ENCODE measurements around the gene PKIB. TPM values are rescaled to one million over a fixed set of nuclear protein-coding genes. Genes with fewer than 3 reads are reported as not detected.

The PKIB gene
- total RNA-seq, 4 donors from 2014 or later, result 4.1 to 119 (median 41.9) TPM

DNA sequence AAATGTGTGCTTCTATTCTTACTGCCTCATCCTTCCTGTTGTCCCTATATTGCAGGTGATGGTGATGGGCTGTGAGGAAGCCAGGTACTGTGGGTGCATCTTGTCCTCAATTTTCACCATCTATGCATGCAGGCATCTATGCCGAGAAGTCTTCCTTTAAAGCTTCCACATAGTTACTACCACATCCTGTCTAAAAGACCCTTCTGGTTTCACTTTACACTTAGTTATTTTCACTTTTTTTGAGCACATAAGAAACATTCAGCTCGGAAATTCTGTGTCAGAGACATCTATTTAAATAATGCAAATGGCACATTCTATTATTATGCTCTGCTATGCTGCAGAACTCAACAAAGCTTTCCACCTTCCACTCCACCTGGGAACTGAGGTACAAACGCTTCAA, 141.1 kb downstream of the PKIB start:
- Histone ChIP-seq H3K4me3 (no peak overlapping the region), H3K27me3 (no peaks in the 10 kb centered on the region), H3K27ac (no peak overlapping the region)

DNA sequence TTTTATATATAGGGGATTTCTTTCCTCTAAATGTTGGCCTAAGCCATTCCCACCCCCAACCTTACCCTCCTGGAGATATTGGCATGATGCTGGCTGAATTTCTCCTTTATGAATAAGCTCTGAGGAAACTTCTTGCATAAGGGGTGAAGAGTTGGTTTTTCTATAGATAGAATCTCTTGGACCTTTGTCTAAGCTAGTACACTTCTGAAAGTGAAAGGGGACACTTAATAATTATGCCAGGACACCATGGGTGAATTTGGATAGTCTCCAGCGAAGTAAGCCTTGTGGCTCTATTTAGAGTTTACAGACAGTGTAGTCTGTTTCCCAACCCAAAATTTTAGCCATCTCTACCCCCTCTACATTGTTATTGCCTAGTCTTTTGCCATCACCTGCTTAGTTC, 142.3 kb downstream of the PKIB start:
- Histone ChIP-seq H3K27me3 (no peaks in the 10 kb centered on the region), H3K9me3 (no peaks in the 10 kb centered on the region), H3K4me3 (no peak overlapping the region), H3K4me1 (peaks cover 0 to 4% (median 1%) of the 10 kb centered on the region in 4 donors), H3K36me3 (no peaks in the 10 kb centered on the region), H3K27ac (peak overlapping the region in 1 of 4 donors; percentile 10)
- DNase-seq, result no peak
- TF ChIP-seq POLR2A (IDR thresholded peaks at IDR 0.05), result no peak
- TF ChIP-seq, protein P1, sequence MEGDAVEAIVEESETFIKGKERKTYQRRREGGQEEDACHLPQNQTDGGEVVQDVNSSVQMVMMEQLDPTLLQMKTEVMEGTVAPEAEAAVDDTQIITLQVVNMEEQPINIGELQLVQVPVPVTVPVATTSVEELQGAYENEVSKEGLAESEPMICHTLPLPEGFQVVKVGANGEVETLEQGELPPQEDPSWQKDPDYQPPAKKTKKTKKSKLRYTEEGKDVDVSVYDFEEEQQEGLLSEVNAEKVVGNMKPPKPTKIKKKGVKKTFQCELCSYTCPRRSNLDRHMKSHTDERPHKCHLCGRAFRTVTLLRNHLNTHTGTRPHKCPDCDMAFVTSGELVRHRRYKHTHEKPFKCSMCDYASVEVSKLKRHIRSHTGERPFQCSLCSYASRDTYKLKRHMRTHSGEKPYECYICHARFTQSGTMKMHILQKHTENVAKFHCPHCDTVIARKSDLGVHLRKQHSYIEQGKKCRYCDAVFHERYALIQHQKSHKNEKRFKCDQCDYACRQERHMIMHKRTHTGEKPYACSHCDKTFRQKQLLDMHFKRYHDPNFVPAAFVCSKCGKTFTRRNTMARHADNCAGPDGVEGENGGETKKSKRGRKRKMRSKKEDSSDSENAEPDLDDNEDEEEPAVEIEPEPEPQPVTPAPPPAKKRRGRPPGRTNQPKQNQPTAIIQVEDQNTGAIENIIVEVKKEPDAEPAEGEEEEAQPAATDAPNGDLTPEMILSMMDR (IDR thresholded peaks at IDR 0.05), result no peak

More for the DNA sequence above, 141.1 kb downstream of the PKIB start:
- no peaks in the 10 kb centered on the region for H3K9me3 ChIP-seq
- H3K4me1 ChIP-seq, result peaks cover 0 to 4% (median 1%) of the 10 kb centered on the region in 4 donors
- no peak for TF ChIP-seq POLR2A (IDR thresholded peaks at IDR 0.05)
- TF ChIP-seq, protein P1 (IDR thresholded peaks at IDR 0.05), result no peak
- no peak for DNase-seq
- no peaks in the 10 kb centered on the region for H3K36me3 ChIP-seq

DNA sequence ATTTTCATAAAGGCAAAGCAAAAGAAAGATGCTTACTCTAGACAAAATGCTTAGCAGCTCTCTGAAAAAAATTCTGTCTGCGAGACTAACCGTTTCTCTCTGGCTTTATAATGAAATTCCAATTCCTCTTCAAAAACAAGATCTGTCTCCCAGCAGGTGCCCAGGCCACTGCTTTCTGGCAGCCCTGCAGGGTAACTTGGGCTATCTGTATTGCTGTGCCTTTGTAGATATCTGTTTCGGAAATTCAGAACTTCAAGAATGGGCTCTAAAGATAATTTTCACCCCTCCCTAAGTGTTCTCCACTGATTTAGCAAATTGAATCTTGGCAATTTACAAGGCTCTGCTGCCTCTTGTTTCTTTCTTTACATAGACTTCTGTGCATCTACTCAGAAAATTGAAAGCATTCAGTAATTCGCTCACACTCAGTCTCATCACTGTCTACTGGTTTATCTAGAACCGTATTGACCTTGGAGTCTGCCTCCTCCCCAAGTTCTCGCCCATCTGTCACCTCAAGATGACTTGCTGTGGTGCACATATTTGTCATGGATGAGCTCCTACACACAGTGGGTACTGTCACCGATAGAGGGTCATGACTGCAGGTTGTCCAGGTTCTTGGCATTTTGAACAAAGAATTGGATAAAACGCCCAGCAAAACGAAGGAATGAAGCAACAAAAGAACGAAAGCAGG, 142.9 kb downstream of the PKIB start:
- peak overlapping the region in 2 of 4 donors; percentile 10 to 12 for H3K27ac ChIP-seq
- peaks cover 0 to 4% (median 1%) of the 10 kb centered on the region in 4 donors for H3K4me1 ChIP-seq
- TF ChIP-seq POLR2A (IDR thresholded peaks at IDR 0.05), result no peak
- TF ChIP-seq, protein P1 (IDR thresholded peaks at IDR 0.05), result no peak
- DNase-seq, result no peak
- H3K27me3 ChIP-seq, result no peaks in the 10 kb centered on the region
- H3K4me3 ChIP-seq, result peak overlapping the region in 1 of 4 donors; percentile 31
- H3K36me3 ChIP-seq, result no peaks in the 10 kb centered on the region
- no peaks in the 10 kb centered on the region for H3K9me3 ChIP-seq

DNA sequence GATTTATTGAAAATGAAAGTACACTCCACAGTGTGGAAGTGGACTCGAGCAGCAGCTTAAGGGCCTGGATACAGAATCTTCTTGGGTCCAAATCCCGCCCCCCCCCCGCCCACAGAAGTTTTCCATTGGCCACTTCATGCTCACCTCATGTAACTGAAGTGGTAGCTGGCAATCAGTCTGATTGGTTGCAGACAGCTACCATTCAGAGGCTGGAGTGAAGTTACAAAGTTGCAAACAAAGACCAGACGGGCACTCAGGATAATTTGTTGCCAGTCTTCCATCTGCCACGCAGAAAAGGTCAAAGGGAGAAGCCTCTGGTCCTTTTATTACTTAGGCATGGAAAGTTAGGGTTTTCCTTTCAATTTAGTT, 143.5 kb downstream of the PKIB start:
- Histone ChIP-seq H3K4me1 (peaks cover 0 to 4% (median 1%) of the 10 kb centered on the region in 4 donors), H3K27me3 (no peaks in the 10 kb centered on the region), H3K27ac (peak overlapping the region in 2 of 4 donors; percentile 2 to 12), H3K36me3 (no peaks in the 10 kb centered on the region), H3K9me3 (no peaks in the 10 kb centered on the region), H3K4me3 (peak overlapping the region in 1 of 4 donors; percentile 31)
- no peak for TF ChIP-seq POLR2A (IDR thresholded peaks at IDR 0.05)
- TF ChIP-seq, protein P1 (IDR thresholded peaks at IDR 0.05), result no peak
- no peak for DNase-seq

DNA sequence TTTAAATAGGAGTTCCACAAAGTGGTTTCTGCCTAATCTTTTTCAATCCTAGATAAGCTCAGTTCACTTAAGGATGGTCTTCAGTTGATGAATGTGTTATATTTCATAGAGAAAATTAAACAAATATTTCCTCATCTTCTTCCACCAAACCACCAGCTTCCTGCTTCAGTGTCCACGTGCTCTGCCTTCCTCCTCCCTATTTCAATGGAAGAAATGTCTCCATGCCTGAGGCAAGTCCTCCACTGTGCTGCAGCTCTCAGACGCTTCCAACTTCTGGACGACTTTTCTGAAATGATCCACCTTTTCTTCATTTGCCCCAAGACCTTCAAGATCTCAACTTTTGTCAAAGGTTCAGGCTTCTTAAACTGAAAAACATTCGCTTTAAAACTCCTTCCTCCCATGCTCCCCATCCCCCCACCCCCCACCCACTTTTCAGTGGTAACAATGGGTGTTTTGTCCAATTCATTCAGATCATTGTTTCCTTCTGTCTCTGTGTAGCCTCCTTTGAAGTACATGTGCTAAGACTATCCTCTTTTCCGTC, 144.1 kb downstream of the PKIB start:
- DNase-seq, result no peak
- Histone ChIP-seq H3K9me3 (no peaks in the 10 kb centered on the region), H3K27ac (peak overlapping the region in 1 of 4 donors; percentile 2), H3K27me3 (no peaks in the 10 kb centered on the region), H3K36me3 (no peaks in the 10 kb centered on the region), H3K4me3 (no peak overlapping the region), H3K4me1 (peaks cover 0 to 4% (median 1%) of the 10 kb centered on the region in 4 donors)
- TF ChIP-seq, protein P1 (IDR thresholded peaks at IDR 0.05), result no peak
- TF ChIP-seq POLR2A (IDR thresholded peaks at IDR 0.05), result no peak

Measured in Peyer's patch (tissue), 4 donors.